G401 (cell line): ENCODE data around the gene NDOR1. TPM values are rescaled to one million over a fixed set of nuclear protein-coding genes. Genes with fewer than 3 reads are reported as not detected.
A peak's percentile ranks its signal among the peaks of the same experiment; 100 is the strongest.

Source experiments
- DNase-seq: peaks from one replicate; pipeline ENCODE4 v3.0.0-alpha.2; 2015; ENCODE audit warnings: low spot score
- in situ Hi-C: cut with HindIII; loops from 2 replicates; pipeline ENCODE4 v1.10.0; 2016; ENCODE audit warnings: low sequenced_read_pairs, mixed read lengths
- total RNA-seq: library from RNA; depleted of rRNA; stranded (reverse); fragments of >200 nt; shearing (Covaris generic); gene quantifications from 2 replicates; pipeline ENCODE4 v1.2.3, GENCODE V29; 2014

The NDOR1 gene
- total RNA-seq, 1 experiment from 2014 or later: 6.4 TPM

- in situ Hi-C loops: no loop called here
- no peak for DNase-seq
Measured at GRCh38 chr9:137226338-137227053, 21.0 kb downstream of the NDOR1 start.

- DNase-seq: peak; percentile 79
- in situ Hi-C loops: no loop called here
Measured at GRCh38 chr9:137227054-137227852, 21.8 kb downstream of the NDOR1 start, which contains the start of gene RNF224. RNF224 (plus strand) TSS chr9:137227502; CDS start chr9:137228336, 834 bp downstream.

- no peak for DNase-seq
- in situ Hi-C loops: no loop called here
Measured at GRCh38 chr9:137227853-137228505, 22.5 kb downstream of the NDOR1 start.

- DNase-seq: no peak
- in situ Hi-C loops: no loop called here
Measured at GRCh38 chr9:137228506-137228967, 23.0 kb downstream of the NDOR1 start.

GRCh38 chr9:137228968-137229896, 23.7 kb downstream of the NDOR1 start:
- DNase-seq: no peak
- in situ Hi-C loops: no loop called here

- in situ Hi-C loops: no loop called here
- DNase-seq: no peak
Measured at GRCh38 chr9:137229903-137230704, 24.6 kb downstream of the NDOR1 start.

- in situ Hi-C loops: no loop called here
- DNase-seq: no peak
Measured at GRCh38 chr9:137230705-137231371, 25.3 kb downstream of the NDOR1 start, which contains the start of gene SLC34A3. SLC34A3 (plus strand) TSS chr9:137230901; CDS start chr9:137231703, 802 bp downstream.

GRCh38 chr9:137231372-137232039, 26.0 kb downstream of the NDOR1 start:
- in situ Hi-C loops: no loop called here
- no peak for DNase-seq

- in situ Hi-C loops: no loop called here
- DNase-seq: no peak
Measured at GRCh38 chr9:137232101-137232500, 26.6 kb downstream of the NDOR1 start.

- DNase-seq: no peak
- in situ Hi-C loops: no loop called here
Measured at GRCh38 chr9:137232510-137232909, 27.0 kb downstream of the NDOR1 start.

- in situ Hi-C loops: no loop called here
- no peak for DNase-seq
Measured at GRCh38 chr9:137233143-137233980, 27.9 kb downstream of the NDOR1 start.

- no peak for DNase-seq
- in situ Hi-C loops: no loop called here
Measured at GRCh38 chr9:137234055-137234697, 28.7 kb downstream of the NDOR1 start.

GRCh38 chr9:137234758-137235423, 29.4 kb downstream of the NDOR1 start:
- in situ Hi-C loops: no loop called here
- no peak for DNase-seq

GRCh38 chr9:137235424-137236237, 30.1 kb downstream of the NDOR1 start:
- DNase-seq: no peak
- in situ Hi-C loops: no loop called here
